Calu3 (cell line): ENCODE results near the gene SHISAL2B. TPM values are rescaled to one million over a fixed set of nuclear protein-coding genes. Genes with fewer than 3 reads are reported as not detected.
A peak's percentile ranks its signal among the peaks of the same experiment; 100 is the strongest.

Experiments
- Bru-seq: library from RNA; stranded (reverse); fragments of 400-500 nt; gene quantifications from one replicate; lab custom pipeline; 2021; lab: Mats Ljungman, UMichigan
- BruChase-seq, 2 experiments: library from RNA; stranded (reverse); fragments of 400-500 nt; gene quantifications; one replicate each; lab custom pipeline; 2021; lab: Mats Ljungman, UMichigan
- BruUV-seq: library from RNA; stranded (reverse); fragments of 400-500 nt; replicated peaks from 2 replicates; lab custom pipeline; 2021; lab: Mats Ljungman, UMichigan
- CTCF ChIA-PET: fragments of 300-600 bp; sonication (Branson Sonifier 250); formaldehyde crosslinking; loops from one replicate; lab custom pipeline; 2022; ENCODE audit warnings: antibody characterized with exemption; lab: Charles Lee
- DNase-seq: peaks from one replicate; pipeline ENCODE4 v3.0.0; 2022
- H3K27ac Mint-ChIP-seq: one replicate; pipeline ENCODE4 v1.8.0; 2022; ENCODE audit warnings: mixed read lengths; ENCODE audit not compliant: unreplicated experiment
- H3K27me3 Mint-ChIP-seq: one replicate; pipeline ENCODE4 v1.8.0; 2022; ENCODE audit warnings: mixed read lengths; ENCODE audit not compliant: unreplicated experiment
- H3K36me3 Mint-ChIP-seq: one replicate; pipeline ENCODE4 v1.8.0; 2022; ENCODE audit warnings: mild to moderate bottlenecking, moderate library complexity, mixed read lengths; ENCODE audit not compliant: insufficient read depth, unreplicated experiment
- H3K4me1 Mint-ChIP-seq: one replicate; pipeline ENCODE4 v1.8.0; 2022; ENCODE audit warnings: mild to moderate bottlenecking, low read depth, mixed read lengths; ENCODE audit not compliant: unreplicated experiment
- H3K4me3 Mint-ChIP-seq: one replicate; pipeline ENCODE4 v1.8.0; 2022; ENCODE audit warnings: mild to moderate bottlenecking, low read depth, moderate library complexity, mixed read lengths; ENCODE audit not compliant: unreplicated experiment
- H3K9me3 Mint-ChIP-seq: one replicate; pipeline ENCODE4 v1.8.0; 2022; ENCODE audit warnings: low read depth, mixed read lengths; ENCODE audit not compliant: unreplicated experiment
- intact Hi-C: fragments of 100-400 bp; cut with micrococcal nuclease; formaldehyde crosslinking; loops from one replicate; pipeline ENCODE4 v1.10.0; 2022; ENCODE audit not compliant: unreplicated experiment
- long read RNA-seq: library from polyadenylated mRNA; stranded (forward); transcript quantifications from one replicate; pipeline ENCODE4 v2.0.0, GENCODE V29; 2022
- total RNA-seq: library from RNA; stranded (reverse); gene quantifications from 2 replicates; pipeline ENCODE4 v1.2.3, GENCODE V29; 2022
- TF ChIP-seq, protein P1 (sequence below): fragments of 200-600 bp; IDR thresholded peaks from one replicate; pipeline ENCODE4 v1.8.0; 2022; ENCODE audit warnings: antibody characterized with exemption; ENCODE audit not compliant: unreplicated experiment

Gene SHISAL2B
- total RNA-seq (not detected in 2 replicates), Bru-seq, nascent RNA (percentile 5 among the genes with signal in this experiment), BruChase-seq, experiment 1, labeled RNA remaining after a 6-hour chase (percentile 6 among the genes with signal in this experiment), BruChase-seq, experiment 2, labeled RNA remaining after a 2-hour chase (percentile 6 among the genes with signal in this experiment)
- long read RNA-seq = 0 reads

- Mint-ChIP-seq H3K9me3 (no peaks in the 10 kb centered on the region), H3K27ac (no peak within 1 kb of the TSS)
- TF ChIP-seq, protein P1, sequence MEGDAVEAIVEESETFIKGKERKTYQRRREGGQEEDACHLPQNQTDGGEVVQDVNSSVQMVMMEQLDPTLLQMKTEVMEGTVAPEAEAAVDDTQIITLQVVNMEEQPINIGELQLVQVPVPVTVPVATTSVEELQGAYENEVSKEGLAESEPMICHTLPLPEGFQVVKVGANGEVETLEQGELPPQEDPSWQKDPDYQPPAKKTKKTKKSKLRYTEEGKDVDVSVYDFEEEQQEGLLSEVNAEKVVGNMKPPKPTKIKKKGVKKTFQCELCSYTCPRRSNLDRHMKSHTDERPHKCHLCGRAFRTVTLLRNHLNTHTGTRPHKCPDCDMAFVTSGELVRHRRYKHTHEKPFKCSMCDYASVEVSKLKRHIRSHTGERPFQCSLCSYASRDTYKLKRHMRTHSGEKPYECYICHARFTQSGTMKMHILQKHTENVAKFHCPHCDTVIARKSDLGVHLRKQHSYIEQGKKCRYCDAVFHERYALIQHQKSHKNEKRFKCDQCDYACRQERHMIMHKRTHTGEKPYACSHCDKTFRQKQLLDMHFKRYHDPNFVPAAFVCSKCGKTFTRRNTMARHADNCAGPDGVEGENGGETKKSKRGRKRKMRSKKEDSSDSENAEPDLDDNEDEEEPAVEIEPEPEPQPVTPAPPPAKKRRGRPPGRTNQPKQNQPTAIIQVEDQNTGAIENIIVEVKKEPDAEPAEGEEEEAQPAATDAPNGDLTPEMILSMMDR = no peak
These were observed at the start of gene SHISAL2B for GRCh38 chr5:64690417-64691151. TSS of gene SHISAL2B (plus strand) at chr5:64690503. CDS start at chr5:64690624, 121 bp downstream.

GRCh38 chr5:64644831-64645230 is 45.5 kb upstream of the SHISAL2B start:
- intact Hi-C loops = no loop called here
- no peaks in the 10 kb centered on the region for H3K4me1 Mint-ChIP-seq
- no peak overlapping the region for H3K27ac Mint-ChIP-seq
- no peaks in the 10 kb centered on the region for H3K27me3 Mint-ChIP-seq
- TF ChIP-seq, protein P1 = no peak
- H3K4me3 Mint-ChIP-seq = no peak overlapping the region
- no peaks in the 10 kb centered on the region for H3K9me3 Mint-ChIP-seq
- CTCF ChIA-PET = interaction anchor here (0.7 kb wide), 1 partner anchor 457 kb away, joined by 4 read pairs; no protein-coding TSS in a partner anchor
- no TSS peak for BruUV-seq
- H3K36me3 Mint-ChIP-seq = no peaks in the 10 kb centered on the region
- no peak for DNase-seq

More at GRCh38 chr5:64690417-64691151, at the start of gene SHISAL2B:
- Mint-ChIP-seq H3K4me1 (peaks cover 18% of the 10 kb centered on the region), H3K4me3 (peak within 1 kb of the TSS; percentile 66), H3K27me3 (peaks cover 37% of the 10 kb centered on the region), H3K36me3 (no peaks in the 10 kb centered on the region)
- CTCF ChIA-PET = interaction anchor here (0.6 kb wide), 1 partner anchor 102 kb away, joined by 3 read pairs; no protein-coding TSS in a partner anchor
- DNase-seq = peak; percentile 26
- BruUV-seq = no TSS peak
- intact Hi-C loops = no loop called here

GRCh38 chr5:64646169-64646568 is 44.1 kb upstream of the SHISAL2B start:
- no peaks in the 10 kb centered on the region for H3K4me1 Mint-ChIP-seq
- H3K27ac Mint-ChIP-seq = no peak overlapping the region
- intact Hi-C loops = no loop called here
- no peaks in the 10 kb centered on the region for H3K9me3 Mint-ChIP-seq
- no peaks in the 10 kb centered on the region for H3K27me3 Mint-ChIP-seq
- DNase-seq = no peak
- TF ChIP-seq, protein P1 = no peak
- H3K4me3 Mint-ChIP-seq = no peak overlapping the region
- no TSS peak for BruUV-seq
- H3K36me3 Mint-ChIP-seq = no peaks in the 10 kb centered on the region
- CTCF ChIA-PET = no interaction called here

- Mint-ChIP-seq H3K4me1 (no peaks in the 10 kb centered on the region), H3K27me3 (no peaks in the 10 kb centered on the region), H3K9me3 (no peaks in the 10 kb centered on the region), H3K27ac (no peak overlapping the region), H3K36me3 (no peaks in the 10 kb centered on the region), H3K4me3 (no peak overlapping the region)
- TF ChIP-seq, protein P1 = no peak
- no peak for DNase-seq
- no TSS peak for BruUV-seq
- CTCF ChIA-PET = no interaction called here
- intact Hi-C loops = no loop called here
These were observed 40.8 kb upstream of the SHISAL2B start for GRCh38 chr5:64649512-64649911.
